OCI-LY1 (cell line): ENCODE results near the gene SRSF1.
"Not testable (repeated sequence)": the region's sequence is repeated elsewhere in the genome, so short reads cannot be mapped to it uniquely, and the experiment has no call there.

Source experiments
- H2AFZ ChIP-seq: fragments of 200-600 bp; sonication (generic), shearing (Covaris generic); 2 replicates; pipeline ENCODE4 v1.6.0; 2014; ENCODE audit warnings: antibody characterized with exemption, mild to moderate bottlenecking, low read length
- H3F3A ChIP-seq: fragments of 200-600 bp; sonication (generic), shearing (Covaris generic); 2 replicates; pipeline ENCODE4 v1.6.0; 2014; ENCODE audit warnings: mild to moderate bottlenecking, antibody characterized with exemption, low read length, moderate library complexity; ENCODE audit not compliant: insufficient read depth
- H3K27ac ChIP-seq: fragments of 200-600 bp; sonication (generic); 2 replicates; pipeline ENCODE4 v1.5.1; 2014; ENCODE audit warnings: low read length, mixed run types, mild to moderate bottlenecking, low read depth; ENCODE audit not compliant: poor library complexity, severe bottlenecking
- H3K27me3 ChIP-seq: fragments of 200-600 bp; sonication (generic); 2 replicates; pipeline ENCODE4 v1.6.0; 2014; ENCODE audit warnings: antibody characterized with exemption, mild to moderate bottlenecking, low read length, moderate library complexity; ENCODE audit not compliant: insufficient read depth
- H3K36me3 ChIP-seq: fragments of 200-600 bp; sonication (generic); 2 replicates; pipeline ENCODE4 v1.6.1; 2014; ENCODE audit warnings: mild to moderate bottlenecking, antibody characterized with exemption, low read length, moderate library complexity, mixed read lengths; ENCODE audit not compliant: insufficient read depth
- H3K4me1 ChIP-seq: fragments of 200-600 bp; sonication (generic); 2 replicates; pipeline ENCODE4 v1.5.1; 2014; ENCODE audit warnings: mild to moderate bottlenecking, low read length, moderate library complexity; ENCODE audit not compliant: insufficient read depth, severe bottlenecking
- H3K4me2 ChIP-seq: fragments of 200-600 bp; sonication (generic), shearing (Covaris generic); 2 replicates; pipeline ENCODE4 v1.6.1; 2014; ENCODE audit warnings: low read length
- H3K4me3 ChIP-seq: fragments of 200-600 bp; sonication (generic); 2 replicates; pipeline ENCODE4 v1.5.1; 2014; ENCODE audit warnings: low read length, low read depth, mild to moderate bottlenecking, mixed read lengths; ENCODE audit not compliant: poor library complexity, severe bottlenecking
- H3K79me2 ChIP-seq: fragments of 200-600 bp; shearing (Covaris generic); 2 replicates; pipeline ENCODE4 v1.6.1; 2016; ENCODE audit warnings: mixed run types, low read length, mixed read lengths; ENCODE audit not compliant: insufficient read depth
- H3K9ac ChIP-seq: fragments of 200-600 bp; sonication (generic), shearing (Covaris generic); 2 replicates; pipeline ENCODE4 v1.6.1; 2014; ENCODE audit warnings: mild to moderate bottlenecking, low read length, mixed read lengths
- H3K9me2 ChIP-seq: fragments of 200-600 bp; sonication (generic), shearing (Covaris generic); 2 replicates; pipeline ENCODE4 v1.6.1; 2014; ENCODE audit warnings: low read depth, mild to moderate bottlenecking, low read length, mixed read lengths
- H3K9me3 ChIP-seq: fragments of 200-600 bp; shearing (Covaris generic); 2 replicates; pipeline ENCODE4 v1.6.1; 2014; ENCODE audit warnings: low read length, mixed read lengths
- H4K20me1 ChIP-seq: fragments of 200-600 bp; sonication (generic), shearing (Covaris generic); 2 replicates; pipeline ENCODE4 v1.6.0; 2016; ENCODE audit warnings: mild to moderate bottlenecking, low read length; ENCODE audit not compliant: insufficient read depth
- EZH2 ChIP-seq: fragments of 200-600 bp; sonication (generic), shearing (Covaris generic); IDR thresholded peaks from 2 replicates; pipeline ENCODE4 v1.8.0; 2017; ENCODE audit warnings: borderline replicate concordance, mixed run types, mild to moderate bottlenecking, antibody characterized with exemption, low read length, moderate library complexity, mixed read lengths
- TF ChIP-seq, protein P1 (sequence below): fragments of 200-600 bp; sonication (generic), shearing (Covaris generic); IDR thresholded peaks from 2 replicates; pipeline ENCODE4 v1.5.1; 2017; ENCODE audit warnings: mild to moderate bottlenecking, antibody characterized with exemption, low read length, moderate library complexity, mixed read lengths

Gene SRSF1

DNA sequence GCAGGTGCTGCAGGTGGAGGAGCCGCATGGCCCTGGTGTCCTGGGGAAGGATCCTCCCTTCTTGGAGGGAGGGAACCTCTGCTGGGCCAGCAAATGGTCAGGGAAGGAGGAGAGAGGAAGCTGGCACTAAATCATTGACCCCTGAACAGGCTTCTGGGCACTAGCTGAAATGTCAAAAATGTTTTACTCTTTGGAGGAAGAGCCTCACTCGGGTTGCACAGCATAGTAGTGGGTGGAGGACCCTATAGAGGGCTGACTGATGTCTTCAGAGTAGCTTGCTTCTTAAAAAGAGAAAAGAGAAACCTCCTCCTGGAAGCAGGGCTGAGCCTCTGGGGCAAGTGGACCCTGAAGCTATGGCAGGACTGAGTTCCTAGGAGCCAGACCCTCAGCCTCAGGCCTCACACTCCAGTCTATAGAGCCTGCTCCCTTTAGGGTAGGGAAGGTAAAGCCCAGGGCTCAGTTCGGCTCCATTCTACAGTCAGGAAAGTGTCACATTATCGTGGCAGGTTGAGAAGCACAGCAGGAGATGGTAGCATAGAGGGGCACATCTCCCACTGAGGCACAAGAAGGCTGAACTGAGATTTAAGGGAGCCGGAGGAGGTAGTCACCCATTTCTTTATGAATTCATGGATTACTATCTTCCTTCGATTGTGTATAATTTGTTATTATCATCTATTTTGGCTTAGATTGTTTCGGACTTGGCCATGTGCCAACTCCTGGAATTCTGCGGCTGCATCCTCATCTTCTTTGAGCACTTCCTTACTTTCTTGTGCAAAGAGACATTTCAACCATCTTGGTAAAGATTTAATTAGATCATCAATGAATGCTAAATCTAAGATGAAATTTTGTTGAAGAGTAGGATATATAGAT, 44.5 kb downstream of the SRSF1 start:
- no peak overlapping the region for H3K27ac ChIP-seq
- no peak overlapping the region for H3K4me2 ChIP-seq
- H3K27me3 ChIP-seq, result peaks cover 9% of the 10 kb centered on the region; the same call in 1 of the 2 replicates
- no peaks in the 10 kb centered on the region for H4K20me1 ChIP-seq
- H3F3A ChIP-seq, result no peaks in the 10 kb centered on the region
- TF ChIP-seq, protein P1, sequence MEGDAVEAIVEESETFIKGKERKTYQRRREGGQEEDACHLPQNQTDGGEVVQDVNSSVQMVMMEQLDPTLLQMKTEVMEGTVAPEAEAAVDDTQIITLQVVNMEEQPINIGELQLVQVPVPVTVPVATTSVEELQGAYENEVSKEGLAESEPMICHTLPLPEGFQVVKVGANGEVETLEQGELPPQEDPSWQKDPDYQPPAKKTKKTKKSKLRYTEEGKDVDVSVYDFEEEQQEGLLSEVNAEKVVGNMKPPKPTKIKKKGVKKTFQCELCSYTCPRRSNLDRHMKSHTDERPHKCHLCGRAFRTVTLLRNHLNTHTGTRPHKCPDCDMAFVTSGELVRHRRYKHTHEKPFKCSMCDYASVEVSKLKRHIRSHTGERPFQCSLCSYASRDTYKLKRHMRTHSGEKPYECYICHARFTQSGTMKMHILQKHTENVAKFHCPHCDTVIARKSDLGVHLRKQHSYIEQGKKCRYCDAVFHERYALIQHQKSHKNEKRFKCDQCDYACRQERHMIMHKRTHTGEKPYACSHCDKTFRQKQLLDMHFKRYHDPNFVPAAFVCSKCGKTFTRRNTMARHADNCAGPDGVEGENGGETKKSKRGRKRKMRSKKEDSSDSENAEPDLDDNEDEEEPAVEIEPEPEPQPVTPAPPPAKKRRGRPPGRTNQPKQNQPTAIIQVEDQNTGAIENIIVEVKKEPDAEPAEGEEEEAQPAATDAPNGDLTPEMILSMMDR, result no peak
- TF ChIP-seq EZH2, result no peak
- H3K9me3 ChIP-seq, result no peaks in the 10 kb centered on the region
- H3K9me2 ChIP-seq, result no peaks in the 10 kb centered on the region
- no peaks in the 10 kb centered on the region for H3K36me3 ChIP-seq
- H3K79me2 ChIP-seq, result no peaks in the 10 kb centered on the region
- H2AFZ ChIP-seq, result no peak overlapping the region
- no peaks in the 10 kb centered on the region for H3K4me1 ChIP-seq
- no peak overlapping the region for H3K4me3 ChIP-seq
- no peak overlapping the region for H3K9ac ChIP-seq

DNA sequence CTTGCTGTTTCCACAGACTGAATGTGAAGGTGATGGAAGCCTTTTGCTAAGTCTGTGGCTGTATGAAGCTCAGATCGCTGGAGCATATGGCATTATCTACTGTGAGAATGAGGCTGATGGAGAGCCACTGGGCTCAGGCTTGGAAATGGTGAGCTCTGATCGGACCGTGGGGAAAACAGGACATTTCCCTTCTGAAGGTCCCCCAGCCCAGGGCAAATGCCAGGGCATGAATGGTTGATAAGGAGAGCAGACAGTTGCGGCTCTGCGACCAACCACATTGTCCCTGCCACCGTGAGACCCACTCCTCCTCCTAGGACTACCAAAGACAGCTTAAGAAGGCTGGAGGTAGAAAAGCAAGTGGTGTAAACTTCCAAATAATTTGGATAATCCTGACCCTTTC, 47.1 kb downstream of the SRSF1 start:
- no peaks in the 10 kb centered on the region for H3K36me3 ChIP-seq
- H3K4me3 ChIP-seq, result no peak overlapping the region
- no peak overlapping the region for H3K27ac ChIP-seq
- H3K9ac ChIP-seq, result no peak overlapping the region
- no peaks in the 10 kb centered on the region for H3K9me3 ChIP-seq
- H3K9me2 ChIP-seq, result no peaks in the 10 kb centered on the region
- H4K20me1 ChIP-seq, result no peaks in the 10 kb centered on the region
- TF ChIP-seq EZH2, result no peak
- TF ChIP-seq, protein P1, result no peak
- no peak overlapping the region for H2AFZ ChIP-seq
- H3K4me2 ChIP-seq, result no peak overlapping the region
- H3F3A ChIP-seq, result no peaks in the 10 kb centered on the region
- peaks cover 14% of the 10 kb centered on the region for H3K4me1 ChIP-seq
- no peaks in the 10 kb centered on the region for H3K79me2 ChIP-seq
- H3K27me3 ChIP-seq, result 0 out of 2 replicates have a peak, but pooled peaks cover 5% of the 10 kb centered on the region

DNA sequence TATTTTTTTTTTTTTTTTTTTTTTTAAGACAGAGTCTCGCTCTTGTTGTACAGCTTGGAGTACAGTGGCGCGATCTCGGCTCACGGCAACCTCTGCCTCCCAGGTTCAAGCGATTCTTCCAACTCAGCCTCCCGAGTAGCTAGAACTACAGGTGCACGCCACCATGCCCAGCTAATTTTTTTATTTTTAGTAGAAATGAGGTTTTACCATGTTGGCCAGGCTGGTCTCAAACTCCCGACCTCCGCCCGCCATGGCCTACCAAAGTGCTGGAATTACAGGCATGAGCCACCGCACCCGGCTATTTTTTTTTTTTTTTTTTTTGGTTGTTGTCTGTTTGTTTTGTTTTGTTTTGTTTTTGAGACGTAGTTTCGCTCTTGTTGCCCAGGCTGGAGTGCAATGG, 48.7 kb downstream of the SRSF1 start:
- not testable (repeated sequence) for H3K4me3 ChIP-seq, H4K20me1 ChIP-seq, H3K9me2 ChIP-seq, H3K27ac ChIP-seq, H3K36me3 ChIP-seq, H3K27me3 ChIP-seq, H2AFZ ChIP-seq, H3K79me2 ChIP-seq, H3K9me3 ChIP-seq, H3K9ac ChIP-seq, H3F3A ChIP-seq, H3K4me2 ChIP-seq
- H3K4me1 ChIP-seq, result peaks cover 14% of the 10 kb centered on the region

DNA sequence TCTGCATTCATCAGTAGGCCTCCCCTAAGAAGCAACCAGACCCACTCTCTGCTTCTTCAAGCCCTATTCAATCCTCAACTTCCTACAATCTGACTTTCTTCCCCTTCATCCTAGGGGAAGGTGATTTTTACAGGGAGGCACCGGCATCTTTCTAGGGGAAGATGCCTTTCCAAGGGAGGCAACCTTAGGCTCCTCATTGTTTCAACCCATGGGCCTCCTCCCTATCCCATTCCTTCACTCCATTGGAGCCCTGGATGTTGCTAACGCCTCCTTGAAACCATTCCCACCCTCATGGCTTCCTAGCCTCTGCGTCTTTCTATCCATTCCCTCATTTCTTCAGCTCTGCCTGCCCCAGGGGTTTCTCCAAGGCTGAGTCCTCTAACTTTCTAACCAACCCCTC, 49.2 kb downstream of the SRSF1 start:
- H3K27me3 ChIP-seq, result 0 out of 2 replicates have a peak, but pooled peaks cover 5% of the 10 kb centered on the region
- H3K36me3 ChIP-seq, result no peaks in the 10 kb centered on the region
- no peak overlapping the region for H3K4me2 ChIP-seq
- H2AFZ ChIP-seq, result no peak overlapping the region
- no peaks in the 10 kb centered on the region for H4K20me1 ChIP-seq
- H3K27ac ChIP-seq, result no peak overlapping the region
- no peak overlapping the region for H3K4me3 ChIP-seq
- H3K4me1 ChIP-seq, result peaks cover 14% of the 10 kb centered on the region
- no peaks in the 10 kb centered on the region for H3F3A ChIP-seq
- TF ChIP-seq EZH2, result no peak
- TF ChIP-seq, protein P1, result no peak
- no peaks in the 10 kb centered on the region for H3K9me3 ChIP-seq
- no peak overlapping the region for H3K9ac ChIP-seq
- H3K9me2 ChIP-seq, result no peaks in the 10 kb centered on the region
- H3K79me2 ChIP-seq, result no peaks in the 10 kb centered on the region
